GM12891 (cell line): ENCODE data around the gene CHIA.

Experiments
- POLR2A ChIP-seq: IDR thresholded peaks from 2 replicates; pipeline ENCODE4 v1.6.1; 2011; ENCODE audit warnings: low read depth, low read length, control low read depth
- TAF1 ChIP-seq: IDR thresholded peaks from 2 replicates; pipeline ENCODE4 v1.6.1; 2011; ENCODE audit warnings: low read depth, low read length, control low read depth

DNA sequence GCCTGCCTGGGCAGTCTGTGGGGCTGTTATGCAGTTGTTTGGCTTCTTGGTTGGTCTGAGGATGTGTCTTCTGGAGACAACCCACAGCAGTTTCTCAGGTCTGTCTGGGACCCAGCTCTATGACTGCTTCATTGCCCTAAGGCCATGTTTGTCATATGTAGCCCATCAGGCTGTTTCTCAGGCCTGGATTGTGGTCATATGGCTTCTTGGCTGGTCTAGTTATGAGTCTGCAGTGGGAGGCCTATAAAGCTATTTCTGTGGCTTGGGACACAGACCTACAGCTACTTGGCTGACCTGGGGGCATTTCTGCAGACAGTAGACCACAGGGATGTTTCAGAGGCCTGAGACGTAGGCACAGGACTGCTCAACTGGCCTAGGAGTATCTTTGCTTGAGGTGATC is 41.5 kb downstream of the CHIA start:
- no peak for TF ChIP-seq POLR2A
- no peak for TF ChIP-seq TAF1
